ENCODE results near the gene BEGAIN.

- TF ChIP-seq MLLT1 (IDR thresholded peaks at IDR 0.05) (no peak), PATZ1 (CRISPR knock-in tag; IDR thresholded peaks at IDR 0.05; ENCODE audit: borderline replicate concordance) (no peak), CTCF (IDR thresholded peaks at IDR 0.05 in 2 of 3, conservative IDR thresholded peaks at IDR 0.05 in 1 of 3; ENCODE audit: insufficient read depth in 2 of 3, low read depth in 1 of 3, low read length in 3 of 3) (no peak), POLR2AphosphoS5 (IDR thresholded peaks at IDR 0.05; ENCODE audit: control insufficient read depth, insufficient read depth, low read depth, low read length) (no peak), E2F1 (CRISPR knock-in tag; IDR thresholded peaks at IDR 0.05) (no peak), EZH2 (IDR thresholded peaks at IDR 0.05; ENCODE audit: borderline replicate concordance, low read depth, low read length) (no peak), SRF (CRISPR knock-in tag; IDR thresholded peaks at IDR 0.05) (no peak)
Observed at GRCh38 chr14:100539003-100539660, 48.1 kb downstream of the BEGAIN start.

Measured in K562 (cell line).